CD4-positive, alpha-beta memory T cell (primary cell): Measurements from ENCODE around the gene SRGAP3. TPM values are rescaled to one million over a fixed set of nuclear protein-coding genes. Genes with fewer than 3 reads are reported as not detected.

ENCODE experiments used
- CTCF ChIA-PET: fragments of 350-600 bp; sonication (Branson Sonifier 250); formaldehyde crosslinking; loops from one replicate; lab custom pipeline; 2021; ENCODE audit warnings: inconsistent platforms; ENCODE audit not compliant: partially characterized antibody; lab: Charles Lee
- POLR2A ChIA-PET: fragments of 350-600 bp; sonication (Branson Sonifier 250); formaldehyde crosslinking; loops from one replicate; lab custom pipeline; 2021; ENCODE audit not compliant: partially characterized antibody; lab: Charles Lee
- DNase-seq, 5 donors: peaks; one replicate each; pipeline versions ENCODE4 v3.0.0 to v3.0.0-alpha.2; 2020 to 2022; ENCODE audit warnings: mixed read lengths in 1 of 5
- H3K27ac ChIP-seq: one replicate; pipeline ENCODE4 v1.7.0; 2013; ENCODE audit warnings: low read depth, low read length
- H3K27me3 ChIP-seq: 2 replicates; pipeline ENCODE4 v1.7.0; 2013; ENCODE audit warnings: mild to moderate bottlenecking, low read length, moderate library complexity; ENCODE audit not compliant: insufficient read depth
- H3K36me3 ChIP-seq: 2 replicates; pipeline ENCODE4 v1.7.0; 2013; ENCODE audit warnings: mild to moderate bottlenecking, low read length, moderate library complexity; ENCODE audit not compliant: insufficient read depth
- H3K4me1 ChIP-seq: 2 replicates; pipeline ENCODE4 v1.7.0; 2013; ENCODE audit warnings: mild to moderate bottlenecking, low read length, moderate library complexity; ENCODE audit not compliant: insufficient read depth
- H3K4me3 ChIP-seq, 2 donors: one replicate each; pipeline ENCODE4 v1.7.0; 2013; ENCODE audit warnings: low read length in 2 of 2, mild to moderate bottlenecking in 1 of 2
- H3K9me3 ChIP-seq, 2 donors: one replicate each; pipeline ENCODE4 v1.7.0; 2013; ENCODE audit warnings: low read length in 2 of 2, control low read depth in 1 of 2; ENCODE audit not compliant: control insufficient read depth in 1 of 2
- H3K27ac Mint-ChIP-seq, 7 donors: one replicate each; pipeline ENCODE4 v1.8.0; 2020 to 2021; ENCODE audit warnings: mixed read lengths in 7 of 7, mild to moderate bottlenecking in 6 of 7, inconsistent platforms in 3 of 7, moderate library complexity in 3 of 7
- H3K27me3 Mint-ChIP-seq, 2 donors: one replicate each; pipeline ENCODE4 v1.8.0; 2020 to 2021; ENCODE audit warnings: mixed read lengths in 2 of 2
- H3K36me3 Mint-ChIP-seq, 2 donors: one replicate each; pipeline ENCODE4 v1.8.0; 2020 to 2021; ENCODE audit warnings: mixed read lengths in 2 of 2, inconsistent platforms in 1 of 2, mild to moderate bottlenecking in 1 of 2
- H3K4me1 Mint-ChIP-seq, 4 donors: one replicate each; pipeline ENCODE4 v1.8.0; 2020 to 2021; ENCODE audit warnings: mixed read lengths in 4 of 4, mild to moderate bottlenecking in 1 of 4
- H3K4me3 Mint-ChIP-seq, 8 donors: one replicate each; pipeline ENCODE4 v1.8.0; 2020 to 2021; ENCODE audit warnings: mixed read lengths in 8 of 8, mild to moderate bottlenecking in 7 of 8, moderate library complexity in 6 of 8, inconsistent platforms in 3 of 8
- H3K9me3 Mint-ChIP-seq, 8 donors: one replicate each; pipeline ENCODE4 v1.8.0; 2020 to 2021; ENCODE audit warnings: mixed read lengths in 8 of 8, mild to moderate bottlenecking in 5 of 8, inconsistent platforms in 3 of 8, moderate library complexity in 1 of 8
- intact Hi-C: fragments of 100-400 bp; cut with micrococcal nuclease; formaldehyde crosslinking; loops from one replicate; pipeline ENCODE4 v1.15.1; 2023
- polyA plus RNA-seq, 2 donors: library from polyadenylated mRNA; unstranded; fragments of 300-500 nt; fragmentation: Illumina TruSeq; gene quantifications; one replicate each; pipeline ENCODE4 v1.2.3, GENCODE V29; 2021
- total RNA-seq, 2 experiments: library from RNA; stranded (reverse); gene quantifications; one replicate each; pipeline ENCODE4 v1.2.3, GENCODE V29; 2021

The SRGAP3 gene
- total and polyA plus RNA-seq, 4 experiments from 2014 or later = 0.35 to 2.4 (median 1.7) TPM

DNA sequence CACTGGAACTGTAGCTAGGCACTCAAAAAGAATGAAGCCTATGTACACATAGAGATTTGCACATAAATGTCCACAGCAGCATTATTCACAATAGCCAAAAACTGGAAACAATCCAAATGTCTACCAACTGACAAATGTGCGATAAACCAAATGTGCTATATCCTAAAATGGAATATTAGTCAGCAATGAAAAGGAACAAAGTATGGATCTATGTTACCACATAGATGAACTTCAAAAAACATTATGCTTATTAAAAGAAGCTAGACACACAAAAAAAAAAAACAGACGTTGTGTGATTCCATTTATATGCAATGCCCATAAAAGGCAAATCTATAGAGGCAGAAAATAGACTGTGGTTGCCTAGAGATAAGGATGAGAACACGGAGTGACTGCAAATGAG, 39.7 kb downstream of the SRGAP3 start:
- no peaks in the 10 kb centered on the region for H3K36me3 ChIP-seq
- intact Hi-C loops = no loop called here
- no peaks in the 10 kb centered on the region for H3K4me1 ChIP-seq
- Mint-ChIP-seq H3K27ac (no peak overlapping the region), H3K9me3 (no peaks in the 10 kb centered on the region), H3K36me3 (no peaks in the 10 kb centered on the region), H3K4me1 (peaks cover 0 to 1% (median 0%) of the 10 kb centered on the region in 4 donors), H3K4me3 (no peak overlapping the region), H3K27me3 (peaks cover 0 to 4% of the 10 kb centered on the region in 2 donors)
- H3K27me3 ChIP-seq = no peaks in the 10 kb centered on the region
- no peak overlapping the region for H3K27ac ChIP-seq
- H3K9me3 ChIP-seq = no peaks in the 10 kb centered on the region
- no peak for DNase-seq
- H3K4me3 ChIP-seq = no peak overlapping the region
- ChIA-PET CTCF (no interaction called here), POLR2A (no interaction called here)

DNA sequence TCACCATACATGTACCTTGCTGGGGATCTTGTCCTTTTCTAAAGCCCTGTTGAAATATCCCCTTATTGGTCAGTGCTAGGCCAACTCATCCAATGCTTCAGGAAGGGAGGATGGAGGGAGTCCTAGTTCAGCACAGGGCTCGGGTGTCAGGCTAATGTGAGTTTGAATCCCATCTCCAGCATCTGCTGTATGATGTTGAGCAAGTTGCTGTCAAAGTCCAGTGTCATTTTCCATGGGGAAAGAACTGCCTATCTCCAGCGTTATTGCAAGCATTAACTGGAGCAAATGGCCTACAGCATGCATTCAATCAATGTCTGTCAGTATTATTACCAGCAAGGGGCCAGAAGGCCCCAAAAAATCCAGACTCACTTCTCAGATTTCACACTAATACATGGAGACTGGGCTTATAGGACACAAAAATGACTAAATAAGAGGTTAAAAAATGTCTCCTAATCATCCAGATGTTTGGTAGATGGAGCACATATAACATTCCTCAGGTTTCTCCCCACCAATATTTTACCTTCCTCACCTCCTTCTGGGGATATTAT, 40.8 kb downstream of the SRGAP3 start:
- intact Hi-C loops = no loop called here
- no peak for DNase-seq
- H3K9me3 Mint-ChIP-seq = no peaks in the 10 kb centered on the region
- H3K9me3 ChIP-seq = no peaks in the 10 kb centered on the region
- H3K4me1 Mint-ChIP-seq = peaks cover 0 to 1% (median 0%) of the 10 kb centered on the region in 4 donors
- CTCF ChIA-PET = no interaction called here
- no peak overlapping the region for H3K4me3 ChIP-seq
- H3K4me1 ChIP-seq = no peaks in the 10 kb centered on the region
- no peak overlapping the region for H3K27ac Mint-ChIP-seq
- H3K27ac ChIP-seq = no peak overlapping the region
- H3K4me3 Mint-ChIP-seq = no peak overlapping the region
- no peaks in the 10 kb centered on the region for H3K27me3 ChIP-seq
- no peaks in the 10 kb centered on the region for H3K36me3 ChIP-seq
- POLR2A ChIA-PET = no interaction called here
- no peaks in the 10 kb centered on the region for H3K36me3 Mint-ChIP-seq
- peaks cover 0 to 4% of the 10 kb centered on the region in 2 donors for H3K27me3 Mint-ChIP-seq

GRCh38 chr3:9207116-9207763, 42.2 kb downstream of the SRGAP3 start:
- Histone ChIP-seq H3K27ac (no peak overlapping the region), H3K4me1 (no peaks in the 10 kb centered on the region), H3K27me3 (no peaks in the 10 kb centered on the region), H3K36me3 (no peaks in the 10 kb centered on the region), H3K9me3 (no peaks in the 10 kb centered on the region), H3K4me3 (no peak overlapping the region)
- Mint-ChIP-seq H3K4me1 (peaks cover 0 to 1% (median 0%) of the 10 kb centered on the region in 4 donors), H3K36me3 (no peaks in the 10 kb centered on the region), H3K27me3 (peaks cover 0 to 4% of the 10 kb centered on the region in 2 donors), H3K9me3 (no peaks in the 10 kb centered on the region), H3K4me3 (no peak overlapping the region), H3K27ac (no peak overlapping the region)
- CTCF ChIA-PET = no interaction called here
- intact Hi-C loops = no loop called here
- no peak for DNase-seq
- POLR2A ChIA-PET = no interaction called here

GRCh38 chr3:9206287-9206686, 43.2 kb downstream of the SRGAP3 start:
- no peaks in the 10 kb centered on the region for H3K27me3 ChIP-seq
- H3K27ac ChIP-seq = no peak overlapping the region
- H3K9me3 ChIP-seq = no peaks in the 10 kb centered on the region
- H3K36me3 ChIP-seq = no peaks in the 10 kb centered on the region
- no peak overlapping the region for H3K4me3 ChIP-seq
- no peaks in the 10 kb centered on the region for H3K4me1 ChIP-seq
- POLR2A ChIA-PET = no interaction called here
- intact Hi-C loops = no loop called here
- Mint-ChIP-seq H3K36me3 (no peaks in the 10 kb centered on the region), H3K4me3 (no peak overlapping the region), H3K9me3 (no peaks in the 10 kb centered on the region), H3K27ac (no peak overlapping the region), H3K27me3 (peaks cover 0 to 4% of the 10 kb centered on the region in 2 donors), H3K4me1 (peaks cover 0 to 1% (median 0%) of the 10 kb centered on the region in 4 donors)
- CTCF ChIA-PET = no interaction called here
- no peak for DNase-seq

GRCh38 chr3:9205345-9206143, 43.9 kb downstream of the SRGAP3 start:
- H3K27me3 Mint-ChIP-seq = peaks cover 0 to 4% of the 10 kb centered on the region in 2 donors
- no peaks in the 10 kb centered on the region for H3K36me3 Mint-ChIP-seq
- no peaks in the 10 kb centered on the region for H3K9me3 Mint-ChIP-seq
- no peaks in the 10 kb centered on the region for H3K36me3 ChIP-seq
- no peaks in the 10 kb centered on the region for H3K9me3 ChIP-seq
- H3K4me1 ChIP-seq = no peaks in the 10 kb centered on the region
- CTCF ChIA-PET = no interaction called here
- H3K4me1 Mint-ChIP-seq = peaks cover 0 to 1% (median 0%) of the 10 kb centered on the region in 4 donors
- H3K27me3 ChIP-seq = no peaks in the 10 kb centered on the region
- no peak overlapping the region for H3K4me3 ChIP-seq
- POLR2A ChIA-PET = no interaction called here
- intact Hi-C loops = no loop called here
- H3K27ac Mint-ChIP-seq = peak overlapping the region in 1 of 7 donors; percentile 36
- no peak for DNase-seq
- H3K27ac ChIP-seq = no peak overlapping the region
- no peak overlapping the region for H3K4me3 Mint-ChIP-seq

DNA sequence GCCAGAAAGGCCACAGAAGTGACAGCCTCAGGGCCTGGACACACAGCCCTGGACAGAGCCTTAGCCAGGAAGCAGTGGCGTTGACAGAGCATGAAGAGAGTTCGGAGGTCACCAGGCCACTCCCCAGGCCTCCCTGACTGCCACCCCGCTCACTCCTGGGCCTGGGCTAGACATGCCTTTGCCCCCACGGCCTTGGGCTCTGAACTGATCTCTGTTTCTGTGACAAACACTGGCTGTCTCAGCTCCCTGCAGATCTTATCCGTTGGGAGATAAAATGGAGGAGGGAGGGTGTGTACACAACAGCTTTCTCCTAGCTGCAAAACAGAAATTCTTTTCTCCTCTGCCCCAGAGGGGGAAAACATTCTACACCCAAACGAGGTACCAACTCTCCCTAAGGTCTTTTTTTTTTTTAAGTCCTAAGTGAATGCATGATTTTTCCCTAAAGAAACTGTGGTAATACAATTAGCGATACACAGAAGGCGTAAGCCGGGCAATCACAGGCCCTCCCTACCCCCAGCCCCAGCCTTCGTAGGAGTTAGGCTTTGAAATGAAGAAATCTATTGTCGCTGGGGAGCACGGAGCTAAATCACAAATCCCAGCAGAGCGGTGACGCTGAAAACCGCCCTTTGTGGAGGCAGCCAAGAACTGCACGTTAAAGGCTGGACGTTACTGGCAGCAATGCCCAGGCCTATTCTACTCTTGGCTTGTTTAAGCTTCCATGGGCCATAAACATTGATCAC, 45.0 kb downstream of the SRGAP3 start:
- Mint-ChIP-seq H3K27me3 (peaks cover 0 to 4% of the 10 kb centered on the region in 2 donors), H3K36me3 (no peaks in the 10 kb centered on the region), H3K4me3 (no peak overlapping the region), H3K4me1 (no peaks in the 10 kb centered on the region), H3K27ac (no peak overlapping the region), H3K9me3 (no peaks in the 10 kb centered on the region)
- intact Hi-C loops = no loop called here
- Histone ChIP-seq H3K27ac (no peak overlapping the region), H3K36me3 (no peaks in the 10 kb centered on the region), H3K4me1 (no peaks in the 10 kb centered on the region), H3K27me3 (no peaks in the 10 kb centered on the region), H3K4me3 (no peak overlapping the region), H3K9me3 (no peaks in the 10 kb centered on the region)
- CTCF ChIA-PET = no interaction called here
- DNase-seq = no peak
- POLR2A ChIA-PET = no interaction called here

DNA sequence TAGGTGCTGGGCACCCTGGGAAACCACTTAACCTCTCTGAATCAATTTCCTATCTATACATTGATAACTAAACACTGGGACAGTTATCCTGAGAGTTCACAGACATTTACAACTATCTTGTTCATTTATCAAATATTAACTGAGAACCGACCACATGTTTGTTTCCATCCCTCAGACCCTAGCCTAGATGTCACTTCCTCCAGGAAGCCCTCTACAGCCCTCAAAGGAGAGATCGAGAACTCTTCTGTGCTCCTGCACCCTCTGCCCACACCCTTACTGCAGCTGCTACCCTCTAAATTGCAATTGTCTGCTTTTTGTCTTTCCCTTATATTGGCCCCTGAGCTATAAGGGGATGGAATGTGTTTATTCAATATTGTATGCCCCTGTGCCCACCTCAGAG, 46.1 kb downstream of the SRGAP3 start:
- no peaks in the 10 kb centered on the region for H3K9me3 Mint-ChIP-seq
- H3K27me3 ChIP-seq = no peaks in the 10 kb centered on the region
- no peaks in the 10 kb centered on the region for H3K9me3 ChIP-seq
- H3K36me3 ChIP-seq = no peaks in the 10 kb centered on the region
- ChIA-PET CTCF (no interaction called here), POLR2A (no interaction called here)
- no peak overlapping the region for H3K4me3 Mint-ChIP-seq
- H3K36me3 Mint-ChIP-seq = no peaks in the 10 kb centered on the region
- no peak overlapping the region for H3K27ac ChIP-seq
- intact Hi-C loops = no loop called here
- no peak overlapping the region for H3K4me3 ChIP-seq
- no peaks in the 10 kb centered on the region for H3K4me1 Mint-ChIP-seq
- H3K4me1 ChIP-seq = no peaks in the 10 kb centered on the region
- peak overlapping the region in 1 of 7 donors; percentile 11 for H3K27ac Mint-ChIP-seq
- H3K27me3 Mint-ChIP-seq = peaks cover 0 to 4% of the 10 kb centered on the region in 2 donors
- no peak for DNase-seq
